SK-N-DZ (cell line): ENCODE results near the gene CSRP1.
"Not testable (repeated sequence)": the region's sequence is repeated elsewhere in the genome, so short reads cannot be mapped to it uniquely, and the experiment has no call there.

Source experiments
- DNase-seq: peaks from one replicate; pipeline ENCODE4 v3.0.0-alpha.2; 2015; ENCODE audit warnings: low spot score

The CSRP1 gene

GRCh38 chr1:201478666-201479065 is 28.3 kb downstream of the CSRP1 start:
- DNase-seq: not testable (repeated sequence)

- DNase-seq: no peak
These were observed 30.1 kb downstream of the CSRP1 start for GRCh38 chr1:201476670-201477344.

- no peak for DNase-seq
These were observed 30.8 kb downstream of the CSRP1 start for GRCh38 chr1:201475915-201476669.

- no peak for DNase-seq
These were observed 31.8 kb downstream of the CSRP1 start for GRCh38 chr1:201475130-201475529.

- DNase-seq: no peak
These were observed 33.6 kb downstream of the CSRP1 start for GRCh38 chr1:201473296-201473695.

- not testable (repeated sequence) for DNase-seq
These were observed 34.6 kb downstream of the CSRP1 start for GRCh38 chr1:201472321-201472720.

- DNase-seq: no peak
These were observed 35.2 kb downstream of the CSRP1 start for GRCh38 chr1:201471772-201472171.

GRCh38 chr1:201470581-201470980 is 36.3 kb downstream of the CSRP1 start:
- no peak for DNase-seq

- no peak for DNase-seq
These were observed 37.3 kb downstream of the CSRP1 start for GRCh38 chr1:201469645-201470074.

GRCh38 chr1:201468844-201469644 is 37.9 kb downstream of the CSRP1 start, which contains the start of gene PHLDA3:
TSS of gene PHLDA3 (minus strand) at chr1:201469188. CDS start at chr1:201468786, 402 bp downstream.
- DNase-seq: peak; percentile 52

GRCh38 chr1:201468501-201468843 is 38.5 kb downstream of the CSRP1 start:
- no peak for DNase-seq

GRCh38 chr1:201466492-201466891 is 40.4 kb downstream of the CSRP1 start:
- no peak for DNase-seq

- DNase-seq: no peak
These were observed 41.1 kb downstream of the CSRP1 start for GRCh38 chr1:201465698-201466290.

- no peak for DNase-seq
These were observed 43.8 kb downstream of the CSRP1 start for GRCh38 chr1:201463071-201463552.

GRCh38 chr1:201461645-201462441 is 45.1 kb downstream of the CSRP1 start:
- no peak for DNase-seq

- DNase-seq: no peak
These were observed 45.9 kb downstream of the CSRP1 start for GRCh38 chr1:201460814-201461644.

- DNase-seq: no peak
These were observed 47.1 kb downstream of the CSRP1 start for GRCh38 chr1:201459775-201460174.

GRCh38 chr1:201459052-201459451 is 47.9 kb downstream of the CSRP1 start:
- no peak for DNase-seq

- no peak for DNase-seq
These were observed 49.4 kb downstream of the CSRP1 start for GRCh38 chr1:201457508-201457960.
